GM12892 (cell line): ENCODE results near the gene ABLIM3.

ENCODE experiments used
- POLR2A ChIP-seq: IDR thresholded peaks from 2 replicates; pipeline ENCODE4 v1.6.1; 2011; ENCODE audit warnings: low read depth, low read length, control low read depth
- POLR2AphosphoS5 ChIP-seq: IDR thresholded peaks from 2 replicates; pipeline ENCODE4 v1.6.1; 2011; ENCODE audit warnings: low read depth, low read length, control low read depth
- TAF1 ChIP-seq: IDR thresholded peaks from 2 replicates; pipeline ENCODE4 v1.6.1; 2011; ENCODE audit warnings: low read depth, mild to moderate bottlenecking, control low read depth, low read length, borderline replicate concordance

DNA sequence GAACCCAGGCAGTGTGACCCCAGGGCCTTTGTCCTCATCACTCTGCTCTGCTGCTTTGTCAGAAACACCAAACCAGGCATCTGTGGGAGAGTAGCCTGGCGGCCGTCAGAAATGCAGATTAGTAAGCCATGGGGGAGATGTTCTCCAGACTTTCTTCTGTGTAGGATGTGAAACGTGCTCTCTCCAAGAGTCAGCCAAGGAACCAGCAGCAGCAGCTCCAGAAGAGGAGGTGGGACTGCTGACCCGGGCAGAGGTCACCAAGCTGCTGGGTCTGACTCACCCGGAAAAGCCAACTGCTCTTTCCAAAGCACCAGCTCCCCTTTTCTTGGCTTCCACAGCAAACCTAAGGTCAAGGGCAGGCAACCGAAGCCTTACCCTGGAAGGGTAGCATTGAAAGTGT, 14.4 kb upstream of the ABLIM3 start:
- TF ChIP-seq POLR2A (no peak), TAF1 (no peak), POLR2AphosphoS5 (no peak)
